DND-41 (cell line): ENCODE data around the gene SIL1.
"Not testable (repeated sequence)": the region's sequence is repeated elsewhere in the genome, so short reads cannot be mapped to it uniquely, and the experiment has no call there.

ENCODE experiments used
- ATAC-seq: fragments of 200-7000 bp; cut with Tn5 transposase; 3 replicates; pipeline ENCODE4 v1.9.1; 2021; ENCODE audit warnings: low read depth; ENCODE audit not compliant: insufficient read depth
- DNase-seq: peaks from one replicate; pipeline ENCODE4 v3.0.0-alpha.2; 2020
- H2AFZ ChIP-seq: 2 replicates; pipeline ENCODE4 v1.6.0; 2012; ENCODE audit warnings: low read depth, low read length
- H3K27ac ChIP-seq: 2 replicates; pipeline ENCODE4 v1.5.1; 2012; ENCODE audit warnings: low read length, inconsistent platforms
- H3K27me3 ChIP-seq: fragments of 200-600 bp; sonication (generic); 2 replicates; pipeline ENCODE4 v1.6.0; 2012; ENCODE audit warnings: low read length, mild to moderate bottlenecking, inconsistent platforms; ENCODE audit not compliant: insufficient read depth, poor library complexity
- H3K36me3 ChIP-seq: 2 replicates; pipeline ENCODE4 v1.5.1; 2012; ENCODE audit warnings: low read length, inconsistent platforms; ENCODE audit not compliant: insufficient read depth
- H3K4me1 ChIP-seq: 2 replicates; pipeline ENCODE4 v1.5.1; 2012; ENCODE audit warnings: mild to moderate bottlenecking, low read length; ENCODE audit not compliant: insufficient read depth
- H3K4me2 ChIP-seq: 2 replicates; pipeline ENCODE4 v1.6.0; 2012; ENCODE audit warnings: mild to moderate bottlenecking, moderate library complexity, low read length, inconsistent platforms; ENCODE audit not compliant: insufficient read depth
- H3K4me3 ChIP-seq, 2 experiments: fragments of 200-600 bp in 1 of 2; shearing (Covaris generic) in 1 of 2; 2 replicates each; pipeline ENCODE4 v1.5.1; 2012 to 2016; ENCODE audit warnings: inconsistent platforms in 2 of 2, low read length in 2 of 2, mild to moderate bottlenecking in 2 of 2, low read depth in 1 of 2, moderate library complexity in 1 of 2
- H3K79me2 ChIP-seq: 2 replicates; pipeline ENCODE4 v1.6.0; 2012; ENCODE audit warnings: low read length, inconsistent platforms; ENCODE audit not compliant: insufficient read depth
- H3K9ac ChIP-seq: 2 replicates; pipeline ENCODE4 v1.6.0; 2012; ENCODE audit warnings: low read depth, mild to moderate bottlenecking, inconsistent platforms, low read length, moderate library complexity
- H3K9me3 ChIP-seq: 2 replicates; pipeline ENCODE4 v1.5.1; 2012; ENCODE audit warnings: low read length, moderate library complexity, mild to moderate bottlenecking, inconsistent platforms; ENCODE audit not compliant: insufficient read depth, severe bottlenecking
- H4K20me1 ChIP-seq: 2 replicates; pipeline ENCODE4 v1.6.0; 2012; ENCODE audit warnings: low read length; ENCODE audit not compliant: insufficient read depth
- EZH2 ChIP-seq: IDR thresholded peaks from 3 replicates; pipeline ENCODE4 v1.6.1; 2012; ENCODE audit warnings: borderline replicate concordance, low read depth, mild to moderate bottlenecking, moderate library complexity, low read length, inconsistent platforms; ENCODE audit not compliant: severe bottlenecking
- TF ChIP-seq, protein P1 (sequence below): IDR thresholded peaks from 2 replicates; pipeline ENCODE4 v1.5.1; 2012; ENCODE audit warnings: borderline replicate concordance, low read length, moderate library complexity, mild to moderate bottlenecking; ENCODE audit not compliant: poor library complexity, severe bottlenecking; ENCODE audit errors: extremely low read depth

Gene SIL1

GRCh38 chr5:139076111-139076510 is 122.1 kb downstream of the SIL1 start:
- H3K4me3 ChIP-seq = no peak overlapping the region
- no peak overlapping the region for H3K4me2 ChIP-seq
- no peaks in the 10 kb centered on the region for H3K27me3 ChIP-seq
- H3K27ac ChIP-seq = no peak overlapping the region
- 0 out of 2 replicates have a peak, but pooled peaks cover 4% of the 10 kb centered on the region for H4K20me1 ChIP-seq
- no peak overlapping the region for H3K9ac ChIP-seq
- DNase-seq (no peak), ATAC-seq (no peak)
- peaks cover 17% of the 10 kb centered on the region for H3K4me1 ChIP-seq
- H2AFZ ChIP-seq = no peak overlapping the region
- no peaks in the 10 kb centered on the region for H3K9me3 ChIP-seq
- H3K36me3 ChIP-seq = no peaks in the 10 kb centered on the region
- no peaks in the 10 kb centered on the region for H3K79me2 ChIP-seq
- no peak for TF ChIP-seq EZH2
- TF ChIP-seq, protein P1, sequence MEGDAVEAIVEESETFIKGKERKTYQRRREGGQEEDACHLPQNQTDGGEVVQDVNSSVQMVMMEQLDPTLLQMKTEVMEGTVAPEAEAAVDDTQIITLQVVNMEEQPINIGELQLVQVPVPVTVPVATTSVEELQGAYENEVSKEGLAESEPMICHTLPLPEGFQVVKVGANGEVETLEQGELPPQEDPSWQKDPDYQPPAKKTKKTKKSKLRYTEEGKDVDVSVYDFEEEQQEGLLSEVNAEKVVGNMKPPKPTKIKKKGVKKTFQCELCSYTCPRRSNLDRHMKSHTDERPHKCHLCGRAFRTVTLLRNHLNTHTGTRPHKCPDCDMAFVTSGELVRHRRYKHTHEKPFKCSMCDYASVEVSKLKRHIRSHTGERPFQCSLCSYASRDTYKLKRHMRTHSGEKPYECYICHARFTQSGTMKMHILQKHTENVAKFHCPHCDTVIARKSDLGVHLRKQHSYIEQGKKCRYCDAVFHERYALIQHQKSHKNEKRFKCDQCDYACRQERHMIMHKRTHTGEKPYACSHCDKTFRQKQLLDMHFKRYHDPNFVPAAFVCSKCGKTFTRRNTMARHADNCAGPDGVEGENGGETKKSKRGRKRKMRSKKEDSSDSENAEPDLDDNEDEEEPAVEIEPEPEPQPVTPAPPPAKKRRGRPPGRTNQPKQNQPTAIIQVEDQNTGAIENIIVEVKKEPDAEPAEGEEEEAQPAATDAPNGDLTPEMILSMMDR = no peak

GRCh38 chr5:139075066-139076050 is 122.8 kb downstream of the SIL1 start:
- no peaks in the 10 kb centered on the region for H3K27me3 ChIP-seq
- DNase-seq = no peak
- H3K79me2 ChIP-seq = no peaks in the 10 kb centered on the region
- no peaks in the 10 kb centered on the region for H3K9me3 ChIP-seq
- 0 out of 2 replicates have a peak, but pooled peaks cover 4% of the 10 kb centered on the region for H4K20me1 ChIP-seq
- no peak overlapping the region for H2AFZ ChIP-seq
- no peak for ATAC-seq
- no peak overlapping the region for H3K27ac ChIP-seq
- no peak overlapping the region for H3K9ac ChIP-seq
- peaks cover 17% of the 10 kb centered on the region for H3K4me1 ChIP-seq
- TF ChIP-seq EZH2 = no peak
- TF ChIP-seq, protein P1 = no peak
- no peaks in the 10 kb centered on the region for H3K36me3 ChIP-seq
- no peak overlapping the region for H3K4me2 ChIP-seq
- no peak overlapping the region for H3K4me3 ChIP-seq

DNA sequence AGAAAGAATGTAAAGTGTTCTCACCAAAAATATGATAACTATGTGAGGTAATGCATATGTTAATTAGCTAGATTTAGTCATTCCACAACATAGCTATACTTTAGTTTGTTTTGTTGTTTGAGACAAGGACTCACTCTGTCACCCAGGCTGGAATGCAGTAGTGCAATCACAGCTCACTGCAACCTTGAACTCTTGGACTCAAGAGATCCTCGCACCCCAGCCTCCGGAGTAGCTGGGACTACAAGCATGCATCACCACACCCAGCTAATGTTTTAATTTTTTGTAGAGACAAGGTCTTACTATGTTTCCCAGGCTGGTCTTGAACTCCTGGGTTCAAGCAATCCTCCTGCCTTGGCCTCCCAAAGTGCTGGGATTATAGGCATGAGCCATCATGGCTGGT is 124.2 kb downstream of the SIL1 start:
- not testable (repeated sequence) for H4K20me1 ChIP-seq, DNase-seq, H3K9me3 ChIP-seq, ATAC-seq, H3K9ac ChIP-seq, H2AFZ ChIP-seq, H3K79me2 ChIP-seq, H3K27me3 ChIP-seq, H3K4me3 ChIP-seq, H3K4me2 ChIP-seq, H3K36me3 ChIP-seq, H3K27ac ChIP-seq
- peaks cover 13% of the 10 kb centered on the region for H3K4me1 ChIP-seq

GRCh38 chr5:139068494-139069151 is 129.5 kb downstream of the SIL1 start:
- H4K20me1 ChIP-seq = peaks cover 6% of the 10 kb centered on the region; the same call in 1 of the 2 replicates
- H2AFZ ChIP-seq = no peak overlapping the region
- H3K27me3 ChIP-seq = no peaks in the 10 kb centered on the region
- no peaks in the 10 kb centered on the region for H3K36me3 ChIP-seq
- H3K4me3 ChIP-seq = no peak overlapping the region
- ATAC-seq = no peak
- H3K9ac ChIP-seq = no peak overlapping the region
- no peak for DNase-seq
- H3K9me3 ChIP-seq = no peaks in the 10 kb centered on the region
- H3K27ac ChIP-seq = peak overlapping the region; percentile 42; the same call in 1 of the 2 replicates
- no peak overlapping the region for H3K4me2 ChIP-seq
- H3K4me1 ChIP-seq = peaks cover 7% of the 10 kb centered on the region; the same call in 1 of the 2 replicates
- no peaks in the 10 kb centered on the region for H3K79me2 ChIP-seq
- no peak for TF ChIP-seq EZH2
- TF ChIP-seq, protein P1 = no peak
